Hepatocyte (in vitro differentiated cells): ENCODE measurements around the gene GAPVD1.
"Not testable (repeated sequence)": the region's sequence is repeated elsewhere in the genome, so short reads cannot be mapped to it uniquely, and the experiment has no call there.

ENCODE experiments used
- CTCF ChIP-seq: fragments of 200-600 bp; sonication (generic); IDR thresholded peaks from 2 replicates; pipeline ENCODE4 v1.5.1; 2016; ENCODE audit warnings: antibody characterized with exemption, mild to moderate bottlenecking; ENCODE audit not compliant: poor library complexity
- EZH2 ChIP-seq: fragments of 200-600 bp; sonication (generic); IDR thresholded peaks from 2 replicates; pipeline ENCODE4 v1.6.1; 2016; ENCODE audit warnings: antibody characterized with exemption, mild to moderate bottlenecking, borderline replicate concordance
- EZH2phosphoT487 ChIP-seq: fragments of 200-600 bp; sonication (generic); IDR thresholded peaks from one replicate; pipeline ENCODE4 v1.6.1; 2018; ENCODE audit warnings: antibody characterized with exemption, mild to moderate bottlenecking, low read depth, moderate library complexity; ENCODE audit not compliant: unreplicated experiment, severe bottlenecking

- TF ChIP-seq CTCF, EZH2phosphoT487, EZH2: not testable (repeated sequence)
These were observed 25.4 kb downstream of the GAPVD1 start for GRCh38 chr9:125286935-125287433.
